Central memory CD8-positive, alpha-beta T cell (primary cell): ENCODE measurements around the gene SUN5.
A peak's percentile ranks its signal among the peaks of the same experiment; 100 is the strongest.
"Not testable (repeated sequence)": the region's sequence is repeated elsewhere in the genome, so short reads cannot be mapped to it uniquely, and the experiment has no call there.

Source experiments
- ATAC-seq: fragments of 150-1000 bp; cut with Tn5 transposase; replicated peaks from 2 replicates; pipeline ENCODE4 v1.10.0; 2022; ENCODE audit warnings: mild to moderate bottlenecking, moderate FRiP score, moderate number of reproducible peaks; ENCODE audit not compliant: poor library complexity, severe bottlenecking; ENCODE audit errors: extremely low read depth
- DNase-seq, 2 donors: peaks; one replicate each; pipeline ENCODE4 v3.0.0; 2021; ENCODE audit warnings: low spot score in 2 of 2
- H3K27ac Mint-ChIP-seq: one replicate; pipeline ENCODE4 v1.8.0; 2022; ENCODE audit warnings: low read depth, mild to moderate bottlenecking, moderate library complexity, mixed read lengths
- H3K27me3 Mint-ChIP-seq: one replicate; pipeline ENCODE4 v1.8.0; 2022; ENCODE audit warnings: mixed read lengths
- H3K36me3 Mint-ChIP-seq: one replicate; pipeline ENCODE4 v1.8.0; 2022; ENCODE audit warnings: mild to moderate bottlenecking, moderate library complexity, mixed read lengths; ENCODE audit not compliant: insufficient read depth
- H3K4me1 Mint-ChIP-seq: one replicate; pipeline ENCODE4 v1.8.0; 2022; ENCODE audit warnings: mixed read lengths
- H3K4me3 Mint-ChIP-seq: one replicate; pipeline ENCODE4 v1.8.0; 2022; ENCODE audit warnings: mild to moderate bottlenecking, moderate library complexity, mixed read lengths
- H3K9me3 Mint-ChIP-seq: one replicate; pipeline ENCODE4 v1.8.0; 2022; ENCODE audit warnings: mixed read lengths

The SUN5 gene

GRCh38 chr20:32982617-32983458 lies 21.4 kb downstream of the SUN5 start:
- no peak for ATAC-seq
- no peaks in the 10 kb centered on the region for H3K9me3 Mint-ChIP-seq
- no peak for DNase-seq
- no peaks in the 10 kb centered on the region for H3K27me3 Mint-ChIP-seq
- no peaks in the 10 kb centered on the region for H3K36me3 Mint-ChIP-seq
- H3K4me1 Mint-ChIP-seq: no peaks in the 10 kb centered on the region
- H3K27ac Mint-ChIP-seq: no peak overlapping the region
- H3K4me3 Mint-ChIP-seq: no peak overlapping the region

GRCh38 chr20:32980990-32981389 lies 23.2 kb downstream of the SUN5 start:
- H3K36me3 Mint-ChIP-seq: no peaks in the 10 kb centered on the region
- no peak overlapping the region for H3K27ac Mint-ChIP-seq
- no peaks in the 10 kb centered on the region for H3K27me3 Mint-ChIP-seq
- peaks cover 6% of the 10 kb centered on the region for H3K4me1 Mint-ChIP-seq
- ATAC-seq (no peak), DNase-seq (no peak)
- H3K4me3 Mint-ChIP-seq: no peak overlapping the region
- peaks cover 5% of the 10 kb centered on the region for H3K9me3 Mint-ChIP-seq

GRCh38 chr20:32980131-32980941 lies 23.9 kb downstream of the SUN5 start:
- Mint-ChIP-seq H3K4me3 (no peak overlapping the region), H3K36me3 (no peaks in the 10 kb centered on the region), H3K27ac (no peak overlapping the region), H3K4me1 (peaks cover 7% of the 10 kb centered on the region), H3K9me3 (peaks cover 5% of the 10 kb centered on the region), H3K27me3 (no peaks in the 10 kb centered on the region)
- no peak for DNase-seq
- ATAC-seq: no peak

- ATAC-seq: no peak
Measured at GRCh38 chr20:32979201-32979998, 24.8 kb downstream of the SUN5 start.

GRCh38 chr20:32978009-32978335 lies 26.3 kb downstream of the SUN5 start:
- no peak for DNase-seq
- Mint-ChIP-seq H3K27ac (no peak overlapping the region), H3K27me3 (no peaks in the 10 kb centered on the region), H3K36me3 (peaks cover 2% of the 10 kb centered on the region), H3K9me3 (peaks cover 5% of the 10 kb centered on the region), H3K4me3 (no peak overlapping the region), H3K4me1 (peaks cover 22% of the 10 kb centered on the region)
- ATAC-seq: no peak

More at GRCh38 chr20:32979201-32979998, 24.8 kb downstream of the SUN5 start:
- no peaks in the 10 kb centered on the region for H3K27me3 Mint-ChIP-seq
- H3K36me3 Mint-ChIP-seq: no peaks in the 10 kb centered on the region
- no peak for DNase-seq
- H3K4me1 Mint-ChIP-seq: peaks cover 15% of the 10 kb centered on the region
- no peak overlapping the region for H3K4me3 Mint-ChIP-seq
- H3K27ac Mint-ChIP-seq: no peak overlapping the region
- peaks cover 5% of the 10 kb centered on the region for H3K9me3 Mint-ChIP-seq

GRCh38 chr20:32977281-32978008 lies 26.8 kb downstream of the SUN5 start:
- Mint-ChIP-seq H3K9me3 (peaks cover 5% of the 10 kb centered on the region), H3K27me3 (no peaks in the 10 kb centered on the region), H3K4me1 (peaks cover 22% of the 10 kb centered on the region), H3K4me3 (no peak overlapping the region), H3K36me3 (peaks cover 3% of the 10 kb centered on the region), H3K27ac (no peak overlapping the region)
- DNase-seq: no peak
- no peak for ATAC-seq

- Mint-ChIP-seq H3K9me3 (peaks cover 5% of the 10 kb centered on the region), H3K36me3 (peaks cover 5% of the 10 kb centered on the region), H3K4me3 (no peak overlapping the region), H3K4me1 (peaks cover 22% of the 10 kb centered on the region), H3K27me3 (no peaks in the 10 kb centered on the region), H3K27ac (peak overlapping the region; percentile 51)
- no peak for ATAC-seq
- no peak for DNase-seq
Measured at GRCh38 chr20:32976746-32977145, 27.5 kb downstream of the SUN5 start.

GRCh38 chr20:32975698-32976674 lies 28.2 kb downstream of the SUN5 start:
- DNase-seq (no peak), ATAC-seq (no peak)
- H3K27me3 Mint-ChIP-seq: no peaks in the 10 kb centered on the region
- H3K9me3 Mint-ChIP-seq: peaks cover 5% of the 10 kb centered on the region
- no peak overlapping the region for H3K4me3 Mint-ChIP-seq
- H3K4me1 Mint-ChIP-seq: peaks cover 22% of the 10 kb centered on the region
- H3K36me3 Mint-ChIP-seq: peaks cover 5% of the 10 kb centered on the region
- peak overlapping the region; percentile 51 for H3K27ac Mint-ChIP-seq

- DNase-seq, ATAC-seq, H3K4me3 Mint-ChIP-seq, H3K36me3 Mint-ChIP-seq, H3K27ac Mint-ChIP-seq, H3K9me3 Mint-ChIP-seq, H3K27me3 Mint-ChIP-seq: not testable (repeated sequence)
- peaks cover 24% of the 10 kb centered on the region for H3K4me1 Mint-ChIP-seq
Measured at GRCh38 chr20:32975121-32975520, 29.1 kb downstream of the SUN5 start.

GRCh38 chr20:32974204-32975064 lies 29.8 kb downstream of the SUN5 start:
- H3K4me1 Mint-ChIP-seq: peaks cover 30% of the 10 kb centered on the region
- not testable (repeated sequence) for H3K4me3 Mint-ChIP-seq, H3K9me3 Mint-ChIP-seq, H3K27me3 Mint-ChIP-seq, H3K36me3 Mint-ChIP-seq, ATAC-seq, H3K27ac Mint-ChIP-seq
- peak in 1 of 2 donors; percentile 8 for DNase-seq
